Right renal cortex interstitium (tissue), 3 donors: Measurements from ENCODE around the gene THEMIS2. TPM values are rescaled to one million over a fixed set of nuclear protein-coding genes. Genes with fewer than 3 reads are reported as not detected.

Source experiments
- polyA plus RNA-seq, 3 donors: library from polyadenylated mRNA; unstranded; fragments of 120-200 nt; gene quantifications; one replicate each; pipeline ENCODE4 v1.2.1, GENCODE V29; 2013; ENCODE audit not compliant: insufficient read length in 3 of 3

The THEMIS2 gene
- polyA plus RNA-seq, 3 donors, result 2.7 to 3.3 (median 3.2) TPM

Other genes with a start within 250 kb of the THEMIS2 start
- 1 to 10 TPM; 1.4 to 1.8 (median 1.7) TPM for gene FGR, start 237.4 kb upstream of the THEMIS2 start, polyA plus RNA-seq
- 10 to 100 TPM; 18.2 to 24.0 (median 20.3) TPM for gene IFI6, start 200.4 kb upstream of the THEMIS2 start, polyA plus RNA-seq
- 10 to 100 TPM; 12.6 to 13.6 (median 12.9) TPM for gene FAM76A, start 146.6 kb upstream of the THEMIS2 start, polyA plus RNA-seq
- gene STX12, start 99.3 kb upstream of the THEMIS2 start, polyA plus RNA-seq, result 10 to 100 TPM; 45.2 to 46.2 (median 45.7) TPM
- 10 to 100 TPM; 65.1 to 70.0 (median 67.5) TPM for gene PPP1R8, start 41.8 kb upstream of the THEMIS2 start, polyA plus RNA-seq
- 10 to 100 TPM; 73.1 to 78.0 (median 77.2) TPM for gene RPA2, start 42.0 kb downstream of the THEMIS2 start, polyA plus RNA-seq
- 10 to 100 TPM; 11.0 to 12.7 (median 12.4) TPM for gene SMPDL3B, start 62.5 kb downstream of the THEMIS2 start, polyA plus RNA-seq
- gene XKR8, start 87.4 kb downstream of the THEMIS2 start, polyA plus RNA-seq, result 1 to 10 TPM; 8.0 to 9.1 (median 8.1) TPM
- gene EYA3, start 216.1 kb downstream of the THEMIS2 start, polyA plus RNA-seq, result 10 to 100 TPM; 55.8 to 61.9 (median 56.6) TPM